Right kidney (tissue), 1 donor: ENCODE results near the gene EPB41L3.
"Not testable (repeated sequence)": the region's sequence is repeated elsewhere in the genome, so short reads cannot be mapped to it uniquely, and the experiment has no call there.

Experiments used
- DNase-seq: peaks from one replicate; pipeline ENCODE4 v3.0.0-alpha.2; 2016

EPB41L3 gene

DNA sequence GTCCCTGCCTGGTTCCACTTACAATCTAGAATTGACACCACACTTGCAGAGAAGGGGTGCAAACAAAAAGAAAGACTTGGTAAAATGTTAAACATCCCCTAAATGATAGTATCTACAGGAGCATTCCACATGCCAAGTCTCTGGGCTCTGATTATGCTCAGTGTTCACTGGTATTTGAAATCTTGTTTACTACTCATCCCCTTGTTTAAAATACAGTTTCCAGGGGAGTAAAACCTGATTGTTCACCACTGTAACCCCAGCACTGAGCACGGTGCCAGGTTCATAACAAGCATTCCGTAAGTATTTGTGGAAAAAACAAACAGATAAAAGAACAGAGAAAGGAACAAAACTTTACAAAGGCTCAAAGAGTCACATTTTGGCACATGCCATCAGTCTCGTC is 11.7 kb downstream of the EPB41L3 start:
- no peak for DNase-seq

DNA sequence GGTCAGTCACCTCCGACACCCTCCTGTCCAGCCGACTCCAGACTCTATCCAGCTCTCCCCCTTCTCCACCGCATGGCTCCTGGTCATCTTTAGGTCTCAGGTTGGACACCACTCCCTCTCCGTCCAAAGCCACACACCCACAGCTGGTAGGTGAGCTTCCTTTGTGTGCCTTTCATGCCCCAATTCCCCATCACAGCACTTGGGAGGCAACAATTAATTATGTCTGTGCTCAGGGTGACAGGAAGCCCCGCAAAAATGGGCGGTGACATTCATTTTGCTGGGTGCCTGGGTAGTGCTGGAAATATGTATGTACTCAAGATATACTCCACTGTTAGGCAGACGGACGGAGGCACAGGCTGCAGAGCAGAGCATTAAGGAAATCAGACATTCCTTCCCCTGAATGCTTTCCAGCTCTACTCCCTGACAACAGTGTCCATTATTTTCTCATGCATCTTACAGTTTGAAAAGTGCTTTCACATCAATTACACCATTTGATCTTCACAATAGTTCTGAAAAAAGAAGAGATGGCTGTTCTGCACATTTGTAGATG is 13.1 kb downstream of the EPB41L3 start:
- no peak for DNase-seq

DNA sequence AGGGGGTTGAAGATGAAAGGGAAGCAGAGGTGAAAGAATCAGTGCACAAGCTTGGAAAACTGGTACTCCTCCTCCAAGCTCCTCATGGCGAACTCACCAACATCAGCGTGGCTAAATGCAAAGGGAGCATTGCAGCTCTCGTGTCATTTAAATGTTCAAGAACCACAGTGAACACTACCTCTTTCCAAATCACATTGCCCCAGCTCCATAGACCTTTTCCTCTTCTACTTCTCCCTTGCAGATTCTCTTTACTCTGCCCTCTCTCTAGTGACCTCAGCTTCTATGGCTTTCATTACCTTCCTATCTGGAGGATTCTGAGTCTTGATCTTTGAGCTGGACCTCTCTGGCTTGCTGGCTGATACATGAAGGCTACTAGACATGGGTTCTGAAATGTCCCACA is 14.3 kb downstream of the EPB41L3 start:
- DNase-seq = no peak

DNA sequence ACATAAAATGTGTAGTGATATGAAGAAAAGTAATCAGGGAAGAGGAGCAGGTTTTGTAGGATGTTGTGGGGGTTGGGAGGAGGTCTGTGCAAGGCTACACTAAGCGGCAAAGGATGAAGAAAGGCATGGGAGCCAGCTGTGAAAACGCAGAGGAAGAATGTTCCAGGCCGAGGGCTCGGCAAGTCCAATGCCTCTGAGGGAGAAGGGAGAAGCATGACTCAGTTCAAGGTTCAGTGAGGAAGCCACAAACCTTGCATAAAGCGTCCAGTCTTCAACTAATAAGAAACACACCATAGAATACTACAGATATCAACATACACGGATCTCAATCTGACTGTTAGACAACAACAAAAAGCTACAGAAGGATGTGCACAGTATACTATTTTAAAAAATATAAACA is 16.2 kb downstream of the EPB41L3 start:
- DNase-seq = no peak

DNA sequence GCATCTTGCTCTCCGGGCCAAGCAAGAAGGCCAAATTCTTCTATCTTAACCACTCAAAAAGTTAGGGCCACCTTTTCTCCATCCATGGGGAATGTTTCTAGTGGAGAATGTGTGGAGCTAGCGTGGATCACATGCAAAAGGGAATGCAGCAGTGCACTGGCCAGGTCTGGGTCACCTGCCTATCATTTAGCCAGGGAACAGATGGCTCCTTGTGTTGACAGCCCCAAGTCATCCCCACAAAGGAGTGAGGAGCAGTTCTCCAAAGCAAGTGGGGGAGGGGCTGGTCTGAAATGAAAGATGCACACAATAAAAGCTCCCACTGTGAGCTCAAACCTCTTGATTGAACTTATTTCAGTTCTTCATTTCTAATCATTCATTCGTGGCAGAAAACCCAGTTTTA is 19.1 kb downstream of the EPB41L3 start:
- DNase-seq = no peak

DNA sequence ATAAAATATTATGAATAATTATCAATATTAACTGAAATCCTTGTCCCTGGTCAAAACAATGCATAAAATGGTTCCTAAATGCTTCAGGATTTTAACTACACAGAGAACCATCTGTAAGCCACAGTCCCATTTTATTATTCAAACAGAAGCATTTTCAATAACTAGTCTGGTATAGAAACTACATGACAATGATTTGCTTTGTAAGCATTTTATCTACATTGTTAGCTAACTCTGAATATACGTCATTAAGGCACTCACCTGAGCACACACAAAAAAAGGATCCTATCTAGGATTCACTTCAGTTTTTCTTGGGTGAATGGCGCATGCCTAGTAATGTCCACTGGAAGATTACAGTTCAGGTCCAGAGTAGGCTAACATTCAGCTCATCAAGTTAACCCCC is 22.8 kb downstream of the EPB41L3 start:
- no peak for DNase-seq

DNA sequence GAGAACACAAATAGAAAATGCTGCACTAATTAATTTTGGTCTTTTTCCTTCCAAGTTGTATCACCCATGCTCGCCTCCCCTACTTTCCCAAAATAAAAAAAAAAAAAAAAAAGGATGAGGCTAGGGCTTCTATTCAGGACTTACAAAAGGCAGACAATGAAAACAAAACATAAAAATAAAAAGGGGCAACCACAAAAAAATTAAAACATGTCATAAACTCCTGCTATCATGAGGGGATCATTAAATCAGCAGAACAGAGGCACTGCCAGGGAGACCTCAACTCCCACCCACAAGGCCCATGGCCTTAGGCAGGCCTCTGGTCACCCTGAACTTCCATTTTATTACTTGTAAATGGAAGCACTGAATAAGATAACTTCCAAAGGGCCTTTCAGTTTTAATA is 23.3 kb downstream of the EPB41L3 start:
- DNase-seq = no peak

DNA sequence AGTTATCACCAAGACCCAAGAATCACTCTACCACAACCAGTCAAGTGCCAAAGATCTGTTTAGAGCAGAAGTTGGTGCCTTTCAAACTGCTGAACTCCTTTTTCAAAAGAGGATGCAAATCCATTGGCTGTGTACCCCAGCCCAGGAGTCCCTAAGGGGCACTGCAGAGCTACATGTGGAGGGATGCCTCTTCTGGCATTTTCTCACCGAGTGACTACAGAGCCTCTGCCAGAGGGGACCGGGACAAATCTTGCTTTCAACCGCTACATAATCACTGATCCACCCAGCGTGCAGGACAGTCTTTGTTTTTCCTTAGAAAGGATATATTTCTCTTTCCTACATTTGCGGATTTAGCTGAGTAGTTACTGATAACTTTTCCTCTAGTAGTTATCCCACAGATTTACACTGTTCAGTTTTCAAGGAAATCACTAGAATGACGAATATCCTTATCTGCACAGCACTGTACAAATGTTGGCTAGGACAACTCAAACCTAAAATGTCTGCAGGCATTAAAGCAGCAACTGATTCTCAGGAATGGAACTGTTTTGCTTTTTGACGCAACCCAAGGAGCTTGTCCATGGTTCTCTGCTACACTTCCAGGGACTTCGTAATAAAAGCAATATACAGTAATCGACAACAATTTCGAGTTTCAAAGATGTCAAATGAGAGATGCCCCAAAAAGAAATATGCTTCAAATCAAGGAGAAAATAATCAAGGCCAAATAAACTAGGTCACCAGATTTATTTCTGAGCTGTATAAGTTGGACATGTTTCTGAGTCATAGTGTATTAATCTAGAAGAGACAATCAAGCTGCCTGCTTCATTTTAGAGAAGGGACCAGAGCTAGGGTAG is 24.1 kb downstream of the EPB41L3 start:
- DNase-seq = no peak

DNA sequence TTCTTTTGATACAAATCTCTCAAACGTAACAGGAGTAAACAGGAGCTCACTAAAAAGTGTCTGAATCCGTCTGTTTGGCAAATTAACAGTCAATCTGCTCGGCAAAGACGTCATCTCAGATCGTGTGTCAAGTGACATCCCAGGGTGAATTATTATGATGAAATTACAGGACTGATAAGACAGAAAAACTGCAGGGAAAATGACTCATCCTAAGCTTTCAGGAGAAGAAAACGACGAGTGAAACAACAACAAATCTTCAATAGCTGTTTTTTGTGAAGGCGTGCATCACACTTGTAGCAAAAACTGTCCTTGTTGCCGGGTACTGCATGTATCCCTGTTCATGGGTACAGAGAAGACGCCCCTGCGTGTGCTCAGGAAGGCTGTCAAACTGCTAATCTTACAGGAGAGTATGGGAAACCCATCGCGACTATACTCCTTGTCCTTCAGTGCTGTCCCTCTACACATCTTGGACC is 24.9 kb downstream of the EPB41L3 start:
- no peak for DNase-seq

DNA sequence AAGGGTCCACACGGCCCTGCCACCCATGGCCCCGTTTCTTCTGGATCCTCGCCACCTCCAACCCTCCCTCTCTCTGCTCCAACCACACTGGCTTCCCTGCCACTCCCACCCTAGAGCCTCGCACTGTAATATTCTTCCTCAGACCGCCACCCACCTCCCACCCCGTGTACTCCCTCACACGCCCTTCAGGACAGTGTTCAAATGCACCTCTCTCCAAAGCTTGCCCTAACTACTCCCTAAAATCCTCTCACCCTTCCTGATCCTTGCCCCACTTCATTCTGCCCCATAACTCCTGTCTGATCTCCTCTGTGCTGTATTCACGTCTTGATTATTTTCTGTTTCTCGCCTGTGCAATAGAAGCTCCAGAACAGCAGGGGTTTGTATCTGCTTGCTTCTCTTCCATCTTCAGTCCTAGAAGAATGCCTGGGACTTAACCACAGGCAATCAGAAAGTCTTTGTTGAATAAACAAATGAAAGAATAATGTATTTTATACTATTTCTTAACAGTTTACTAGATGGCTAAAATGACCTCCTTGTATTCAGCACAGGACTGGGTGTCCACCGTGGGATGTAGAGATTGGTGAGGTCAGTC is 25.5 kb downstream of the EPB41L3 start:
- DNase-seq = no peak

DNA sequence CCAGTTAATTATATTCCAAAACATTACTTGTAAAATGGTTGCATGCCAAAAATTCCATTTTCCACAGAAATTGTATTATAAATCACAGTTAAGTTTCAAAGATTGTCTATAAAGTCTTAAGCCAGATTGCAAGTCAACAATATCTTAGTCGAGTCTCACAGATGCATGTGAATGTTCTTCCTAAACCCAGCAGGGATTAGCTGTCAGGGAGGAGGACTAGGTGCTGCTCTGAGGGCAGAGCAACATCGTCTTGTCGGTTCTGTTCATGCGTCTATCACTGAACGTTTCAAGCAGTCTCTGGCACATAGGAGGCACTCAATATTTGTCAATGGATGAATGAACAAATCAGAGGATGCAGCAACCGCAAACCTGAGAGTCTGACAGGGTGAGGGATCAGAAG is 27.0 kb downstream of the EPB41L3 start:
- DNase-seq = no peak

DNA sequence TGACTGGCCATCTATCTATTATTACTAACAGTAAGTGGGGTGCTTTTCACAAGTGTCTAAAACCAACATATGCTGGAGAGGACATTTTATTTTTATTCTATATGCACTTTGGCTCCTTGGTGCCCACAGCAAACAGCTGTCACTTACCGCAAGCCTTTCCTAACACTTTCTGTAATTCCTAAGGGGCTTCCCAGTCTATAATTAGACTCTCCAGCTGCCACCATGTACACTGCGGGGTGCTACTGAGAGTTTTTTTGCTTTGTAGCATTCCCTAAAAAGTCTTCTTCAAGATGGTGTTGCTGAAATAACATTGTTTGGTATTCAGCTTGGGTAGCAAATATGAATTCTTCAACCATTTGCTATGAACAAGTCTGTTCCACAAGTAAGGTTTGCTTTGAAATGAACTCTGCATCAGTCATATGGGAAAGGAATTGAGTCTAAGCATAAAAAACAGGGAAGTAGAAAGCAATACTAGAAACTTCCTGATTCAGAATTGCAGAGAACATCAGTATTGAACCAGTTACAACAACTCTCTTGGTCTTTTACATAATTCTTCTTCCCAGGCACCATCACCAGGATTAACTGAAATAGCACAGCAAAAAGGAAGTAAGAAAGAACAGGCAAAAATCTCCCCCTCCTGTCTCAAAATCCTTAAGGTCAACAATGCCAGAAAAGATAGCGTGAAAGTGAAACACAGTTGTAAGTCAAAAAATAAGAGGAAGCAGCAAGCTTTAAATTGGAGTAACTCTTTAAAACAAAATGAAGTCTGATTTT is 28.6 kb downstream of the EPB41L3 start:
- no peak for DNase-seq

DNA sequence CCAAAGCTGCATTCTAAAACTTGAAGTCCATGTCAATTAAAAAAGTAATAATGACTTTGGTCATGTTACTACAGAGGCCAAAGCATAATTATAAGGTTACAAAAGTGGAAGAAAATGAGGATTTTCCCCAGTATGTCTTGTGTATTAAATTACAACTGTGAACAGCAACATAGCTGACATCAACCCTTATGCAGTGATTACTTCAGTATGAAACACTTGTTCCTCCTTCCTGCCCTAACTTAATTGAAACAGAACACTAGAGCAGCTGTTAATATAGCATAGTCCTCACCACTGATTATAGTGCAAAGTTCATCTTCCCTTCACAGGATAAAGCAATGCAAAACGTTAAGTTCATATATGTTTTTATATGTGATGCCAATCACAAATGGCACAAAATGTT is 29.9 kb downstream of the EPB41L3 start:
- DNase-seq = no peak

DNA sequence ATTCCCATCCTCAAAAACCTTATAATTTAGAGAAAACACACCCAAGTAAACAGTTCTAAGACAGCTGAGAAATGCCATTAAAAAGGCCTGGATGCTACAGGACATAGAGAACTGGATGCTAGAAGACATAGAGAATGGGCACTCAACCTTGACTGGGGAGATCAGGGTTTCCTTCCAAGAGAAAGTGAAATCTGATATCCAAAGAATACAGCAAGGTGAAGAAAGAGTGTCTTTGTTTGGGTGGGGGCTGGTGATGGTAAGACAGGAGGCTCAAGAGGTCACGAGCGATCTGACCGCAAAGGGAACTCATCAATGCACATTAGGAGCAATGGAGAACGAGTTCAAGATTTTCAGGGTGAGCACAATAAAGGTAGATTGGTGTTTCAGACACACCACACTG is 31.6 kb downstream of the EPB41L3 start:
- DNase-seq = no peak

DNA sequence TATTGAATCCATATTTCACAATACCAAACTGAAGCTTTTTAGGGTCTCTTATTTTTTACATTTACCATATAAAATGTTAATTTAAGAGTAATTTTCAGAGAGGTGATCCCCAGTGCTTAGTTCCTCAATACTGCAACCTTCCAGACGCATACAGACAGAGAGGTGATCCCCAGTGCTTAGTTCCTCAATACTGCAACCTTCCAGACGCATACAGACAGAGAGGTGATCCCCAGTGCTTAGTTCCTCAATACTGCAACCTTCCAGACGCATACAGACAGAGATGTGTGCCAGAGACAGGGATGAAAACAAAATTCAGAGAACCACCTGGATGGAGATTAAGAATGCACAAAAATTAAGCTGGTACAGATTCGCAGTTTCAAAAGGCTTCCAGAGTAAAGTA is 32.3 kb downstream of the EPB41L3 start:
- DNase-seq = not testable (repeated sequence)

DNA sequence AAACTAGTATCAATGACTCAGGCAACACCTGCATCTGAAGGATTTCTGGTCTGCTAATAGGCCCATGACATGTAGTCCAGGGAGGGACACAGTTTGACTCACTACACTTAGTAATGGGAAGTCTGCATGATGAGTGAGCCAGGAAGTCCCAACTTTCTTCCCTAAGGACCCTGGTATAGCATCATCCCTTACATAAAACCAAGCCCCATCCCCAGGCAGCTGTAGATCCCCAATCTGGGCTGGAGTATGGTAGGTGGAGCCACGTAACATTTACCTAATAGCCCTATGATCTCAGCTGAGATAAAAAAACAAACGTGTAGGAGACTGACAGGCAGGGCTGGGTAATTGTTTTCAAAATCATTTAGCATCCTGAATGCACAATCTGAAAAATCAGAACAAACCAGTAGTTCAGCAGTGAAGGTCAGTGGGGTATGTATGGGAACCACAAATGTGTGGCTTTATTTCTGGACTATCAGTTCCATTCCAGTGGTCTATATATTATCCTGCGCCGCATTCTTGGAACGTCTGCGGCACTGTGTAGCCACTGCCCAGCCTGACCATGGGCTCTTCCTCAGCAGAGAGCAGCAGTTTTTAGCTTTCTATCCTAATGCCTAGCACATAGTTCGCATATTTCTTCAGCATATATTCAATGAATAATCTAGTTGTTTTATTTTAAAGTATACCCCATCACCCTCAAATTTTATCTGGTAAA is 33.5 kb downstream of the EPB41L3 start:
- no peak for DNase-seq

DNA sequence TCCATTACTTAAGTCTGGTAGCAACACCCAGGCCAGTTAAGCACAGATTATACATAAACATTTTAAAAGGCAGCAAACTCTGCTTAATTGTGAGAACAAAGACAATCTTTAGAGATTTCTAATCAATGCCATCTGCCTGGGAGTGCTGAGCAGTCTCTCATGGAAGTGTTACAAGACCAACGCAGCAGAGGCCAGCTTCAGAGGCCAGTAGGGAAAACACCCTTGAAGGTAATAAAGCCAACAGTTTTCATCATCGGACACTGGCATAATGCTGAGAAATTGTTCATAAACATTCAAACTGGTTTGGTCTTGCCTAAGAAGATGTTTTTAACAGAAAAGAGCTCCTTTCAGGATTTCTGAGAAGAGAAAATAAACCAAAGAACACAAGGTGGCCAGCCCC is 35.0 kb downstream of the EPB41L3 start:
- no peak for DNase-seq

DNA sequence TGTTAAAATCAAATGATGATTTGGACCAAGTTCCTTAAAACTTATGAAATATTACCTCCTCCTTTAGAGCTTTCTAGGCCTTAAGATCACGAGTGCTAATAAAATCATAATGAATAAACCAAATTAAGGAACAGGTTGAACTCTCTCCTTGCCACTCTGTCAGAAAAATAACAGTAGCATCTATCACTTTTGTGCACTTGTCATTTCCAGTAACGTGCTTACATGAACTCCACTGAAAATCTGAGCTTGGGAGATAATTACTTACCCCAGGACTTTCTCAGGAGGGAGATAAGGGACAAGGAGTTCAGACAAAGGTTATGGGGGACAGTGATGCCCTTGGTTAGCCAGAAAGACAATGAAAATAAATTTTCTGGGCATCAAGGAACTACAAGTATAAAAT is 36.0 kb downstream of the EPB41L3 start:
- no peak for DNase-seq

DNA sequence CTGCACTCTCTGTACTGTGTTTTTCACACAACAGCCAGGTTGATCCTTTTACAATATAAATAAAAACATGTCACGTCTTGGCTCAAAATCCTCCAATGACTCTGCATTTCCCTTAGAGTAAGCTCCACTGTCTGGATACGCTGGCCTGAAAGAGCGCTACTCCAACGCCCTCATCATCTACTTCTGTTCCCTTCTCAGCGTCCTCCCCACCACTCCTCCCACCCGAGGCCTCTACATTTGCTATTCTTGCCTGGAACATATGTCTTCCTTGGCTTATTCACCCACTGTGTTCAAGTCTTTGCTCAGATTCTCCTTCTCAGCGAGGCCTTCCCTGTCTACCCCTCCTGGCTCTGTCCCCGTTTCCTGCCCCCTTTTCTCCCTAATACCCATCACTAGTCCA is 37.6 kb downstream of the EPB41L3 start:
- no peak for DNase-seq

DNA sequence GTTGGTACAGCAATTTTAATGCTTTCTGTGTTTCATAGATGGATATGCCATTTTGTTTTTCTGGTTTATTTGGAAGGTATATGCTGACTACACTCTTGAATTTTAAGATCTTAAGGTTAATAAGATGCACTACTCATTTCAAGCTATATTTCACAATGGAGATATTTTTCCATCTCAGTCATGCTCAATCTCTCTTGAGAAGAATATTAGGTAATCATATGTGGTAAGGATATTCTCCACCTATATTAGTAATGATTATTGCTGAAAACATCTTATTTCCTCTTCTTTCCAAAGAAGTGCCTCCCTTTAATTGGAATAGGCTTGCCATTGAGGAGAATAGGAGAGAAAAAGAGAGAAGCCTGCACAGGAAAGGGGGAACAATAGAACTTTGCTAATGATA is 40.1 kb downstream of the EPB41L3 start:
- DNase-seq = no peak

DNA sequence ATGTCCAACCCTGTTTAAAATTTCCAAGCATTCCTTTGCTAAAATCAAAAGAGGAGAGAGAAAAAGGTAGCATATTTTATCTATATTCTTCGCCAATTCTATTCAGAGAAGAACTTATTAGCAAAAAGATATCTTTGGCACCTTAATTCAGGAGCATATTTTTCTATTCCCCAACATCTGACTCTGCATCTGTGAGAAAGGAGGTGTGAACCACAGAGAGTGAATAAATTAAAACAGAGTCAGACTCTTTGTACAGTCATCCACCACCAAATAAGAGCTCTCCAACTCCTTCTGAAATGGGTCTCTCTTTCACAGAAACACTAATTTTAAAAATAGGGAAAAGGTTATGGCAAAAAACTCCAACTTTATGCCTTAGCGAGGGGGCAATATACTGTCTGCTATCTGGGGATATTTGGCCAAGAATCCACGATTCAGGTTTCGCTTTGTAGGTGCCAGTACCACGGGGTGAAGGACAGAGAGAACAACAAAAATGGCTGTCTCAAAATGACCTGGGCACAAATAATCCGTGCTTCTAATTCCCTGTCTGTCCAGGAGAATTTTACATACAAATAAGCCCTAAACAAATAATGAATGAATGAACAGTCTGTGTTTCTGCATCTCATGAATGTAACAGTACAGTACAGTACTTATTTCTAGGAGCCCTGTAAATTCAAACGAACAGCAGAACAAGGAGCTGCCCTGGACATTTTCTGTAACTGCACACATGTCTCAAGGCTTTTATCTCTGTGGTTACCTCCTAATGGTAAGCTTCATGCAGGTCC is 43.4 kb downstream of the EPB41L3 start:
- no peak for DNase-seq

DNA sequence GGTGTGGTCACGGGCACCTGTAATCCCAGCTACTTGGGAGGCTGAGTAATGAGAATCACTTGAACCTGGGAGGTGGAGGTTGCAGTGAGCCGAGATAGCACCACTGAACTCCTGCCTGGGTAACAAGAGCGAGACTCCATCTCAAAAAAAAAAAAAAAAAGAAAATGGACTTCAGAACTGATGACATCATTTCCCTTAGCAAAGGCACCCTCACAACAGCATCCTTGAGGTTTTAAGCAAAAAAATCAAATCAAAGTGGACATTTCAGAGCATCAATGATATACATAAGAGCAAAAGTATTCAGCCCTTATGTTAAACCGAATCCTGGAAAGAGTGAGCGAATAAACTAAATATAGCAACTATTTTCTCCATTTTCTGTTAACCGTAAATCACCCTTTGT is 45.3 kb downstream of the EPB41L3 start:
- no peak for DNase-seq
